HepG2 (cell line): ENCODE measurements around the gene CCDC86.

ENCODE experiments used
- BATF2 ChIP-seq: sonication (generic); formaldehyde crosslinking; IDR thresholded peaks from 2 replicates; pipeline ENCODE4 v1.8.0; 2022; ENCODE audit warnings: mild to moderate bottlenecking, missing genetic modification reagents, moderate library complexity
- NFIC ChIP-seq: IDR thresholded peaks from 2 replicates; pipeline ENCODE4 v1.6.1; 2012; ENCODE audit warnings: mild to moderate bottlenecking, low read length, inconsistent platforms
- NR2F1 ChIP-seq, 2 experiments: fragments of 450-650 bp in 1 of 2; formaldehyde crosslinking in 1 of 2; IDR thresholded peaks; 2 replicates each; pipeline versions ENCODE4 v1.5.0 to v1.6.1; 2016 to 2020; ENCODE audit warnings: mild to moderate bottlenecking in 1 of 2, missing compliant biosample characterization in 1 of 2, missing genetic modification reagents in 1 of 2, moderate library complexity in 1 of 2
- ZBTB8A ChIP-seq: sonication (generic); formaldehyde crosslinking; IDR thresholded peaks from 2 replicates; pipeline ENCODE4 v1.4.0; 2020; ENCODE audit warnings: mild to moderate bottlenecking, low read depth, missing genetic modification reagents, borderline replicate concordance
- ZFP36L1 ChIP-seq: sonication (generic); formaldehyde crosslinking; IDR thresholded peaks from 2 replicates; pipeline ENCODE4 v1.8.0; 2022; ENCODE audit warnings: mild to moderate bottlenecking, missing genetic modification reagents, moderate library complexity
- ZNF143 ChIP-seq: sonication (generic); formaldehyde crosslinking; IDR thresholded peaks from 2 replicates; pipeline ENCODE4 v1.4.0; 2020; ENCODE audit warnings: missing genetic modification reagents
- ZNF274 ChIP-seq: sonication (generic); formaldehyde crosslinking; IDR thresholded peaks from 2 replicates; pipeline ENCODE4 v1.5.1; 2020; ENCODE audit warnings: mild to moderate bottlenecking, missing genetic modification reagents
- ZNF570 ChIP-seq: sonication (generic); formaldehyde crosslinking; IDR thresholded peaks from 2 replicates; pipeline ENCODE4 v1.4.0; 2020; ENCODE audit warnings: mild to moderate bottlenecking, missing genetic modification reagents, borderline replicate concordance
- TF ChIP-seq, protein P1 (sequence below): IDR thresholded peaks from 2 replicates; pipeline ENCODE4 v1.6.1; 2012; ENCODE audit warnings: inconsistent platforms

- no peak for TF ChIP-seq ZNF570 (CRISPR knock-in tag)
- no peak for TF ChIP-seq ZFP36L1 (CRISPR knock-in tag)
- no peak for TF ChIP-seq ZBTB8A (CRISPR knock-in tag)
- TF ChIP-seq NFIC, result no peak
- no peak for TF ChIP-seq BATF2 (CRISPR knock-in tag)
- TF ChIP-seq, protein P1, sequence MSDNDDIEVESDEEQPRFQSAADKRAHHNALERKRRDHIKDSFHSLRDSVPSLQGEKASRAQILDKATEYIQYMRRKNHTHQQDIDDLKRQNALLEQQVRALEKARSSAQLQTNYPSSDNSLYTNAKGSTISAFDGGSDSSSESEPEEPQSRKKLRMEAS, result no peak
- TF ChIP-seq ZNF143 (CRISPR knock-in tag), result no peak
- TF ChIP-seq NR2F1 (CRISPR knock-in tag; IDR thresholded peaks at IDR 0.05), result no peak
- no peak for TF ChIP-seq ZNF274 (CRISPR knock-in tag)
These were observed 12.4 kb downstream of the CCDC86 start for GRCh38 chr11:60854140-60854846.
